Smooth muscle cell (in vitro differentiated cells): ENCODE results near the gene CTCFL. TPM values are rescaled to one million over a fixed set of nuclear protein-coding genes. Genes with fewer than 3 reads are reported as not detected.

ENCODE experiments used
- DNase-seq: peaks from one replicate; lab custom pipeline; 2025; ENCODE audit not compliant: unreplicated experiment; lab: John Stamatoyannopoulos, UW
- H2AFZ ChIP-seq: fragments of 200-600 bp; sonication (generic); 2 replicates; pipeline ENCODE4 v1.6.0; 2016; ENCODE audit warnings: antibody characterized with exemption, low read depth, mild to moderate bottlenecking
- H3F3A ChIP-seq: fragments of 200-600 bp; sonication (generic); 2 replicates; pipeline ENCODE4 v1.6.0; 2017; ENCODE audit warnings: antibody characterized with exemption, low read depth
- H3K27ac ChIP-seq: fragments of 200-600 bp; sonication (generic); 2 replicates; pipeline ENCODE4 v1.5.1; 2016; ENCODE audit warnings: low read depth, mild to moderate bottlenecking
- H3K27me3 ChIP-seq: fragments of 200-600 bp; sonication (generic); 2 replicates; pipeline ENCODE4 v1.6.1; 2016; ENCODE audit warnings: low read depth, mild to moderate bottlenecking
- H3K36me3 ChIP-seq: fragments of 200-600 bp; sonication (generic); 2 replicates; pipeline ENCODE4 v1.5.1; 2016; ENCODE audit warnings: low read depth
- H3K4me1 ChIP-seq: fragments of 200-600 bp; sonication (generic); 2 replicates; pipeline ENCODE4 v1.5.1; 2016; ENCODE audit warnings: low read depth
- H3K4me2 ChIP-seq: fragments of 200-600 bp; sonication (generic); 2 replicates; pipeline ENCODE4 v1.6.0; 2016; ENCODE audit warnings: mild to moderate bottlenecking
- H3K4me3 ChIP-seq: fragments of 200-600 bp; sonication (generic); 2 replicates; pipeline ENCODE4 v1.5.1; 2016; ENCODE audit warnings: mild to moderate bottlenecking
- H3K79me2 ChIP-seq: fragments of 200-600 bp; sonication (generic); 2 replicates; pipeline ENCODE4 v1.6.0; 2016; ENCODE audit warnings: low read depth, mild to moderate bottlenecking
- H3K9ac ChIP-seq: fragments of 200-600 bp; sonication (generic); 2 replicates; pipeline ENCODE4 v1.6.0; 2016; ENCODE audit warnings: low read depth
- H3K9me3 ChIP-seq: fragments of 200-600 bp; sonication (generic); replicated peaks from 2 replicates; pipeline ENCODE4 v1.5.1; 2016; ENCODE audit warnings: low read depth
- H4K20me1 ChIP-seq: fragments of 200-600 bp; sonication (generic); 2 replicates; pipeline ENCODE4 v1.6.0; 2016; ENCODE audit warnings: low read depth
- CTCF ChIP-seq: fragments of 200-600 bp; sonication (generic); IDR thresholded peaks from 2 replicates; pipeline ENCODE4 v1.5.1; 2017; ENCODE audit warnings: borderline replicate concordance, mild to moderate bottlenecking, antibody characterized with exemption; ENCODE audit not compliant: insufficient read depth, poor library complexity, severe bottlenecking
- WGBS: methylation state at CpG from one replicate; pipeline ENCODE4 v1.1.7; 2016; ENCODE audit warnings: low lambda C conversion rate; 5-methylcytosine and 5-hydroxymethylcytosine counted together
- polyA plus RNA-seq: library from polyadenylated mRNA; unstranded; fragments of >200 nt; fragmentation: Nextera tagmentation; extraction: Ambion mirVana; gene quantifications from 2 replicates; pipeline ENCODE4 v1.2.1, GENCODE V29; 2016
- total RNA-seq: library from RNA; depleted of rRNA; stranded (reverse); fragments of >200 nt; gene quantifications from 2 replicates; pipeline ENCODE4 v1.2.3, GENCODE V29; 2014

CTCFL gene
- total and polyA plus RNA-seq, 2 experiments from 2014 or later, result not detected

- no peak for DNase-seq
- no peak overlapping the region for H3K27ac ChIP-seq
- H3K36me3 ChIP-seq, result no peaks in the 10 kb centered on the region
Observed at GRCh38 chr20:57458400-57459160, 66.4 kb downstream of the CTCFL start.

GRCh38 chr20:57457243-57458095 is 67.5 kb downstream of the CTCFL start:
- Histone ChIP-seq H3K4me2 (no peak overlapping the region), H2AFZ (no peak overlapping the region), H3K27ac (no peak overlapping the region), H3K4me3 (no peak overlapping the region), H3K36me3 (no peaks in the 10 kb centered on the region), H3K79me2 (no peaks in the 10 kb centered on the region), H3K9ac (no peak overlapping the region), H3K27me3 (no peaks in the 10 kb centered on the region), H3K9me3 (no peaks in the 10 kb centered on the region), H3F3A (no peaks in the 10 kb centered on the region), H3K4me1 (no peaks in the 10 kb centered on the region), H4K20me1 (no peaks in the 10 kb centered on the region)
- WGBS, result 94% methylated on average over 21 of the region's 21 CpGs
- no peak for TF ChIP-seq CTCF
- DNase-seq, result no peak

More at GRCh38 chr20:57458400-57459160, 66.4 kb downstream of the CTCFL start:
- no peak overlapping the region for H3K4me2 ChIP-seq
- TF ChIP-seq CTCF, result no peak
- H3K9ac ChIP-seq, result no peak overlapping the region
- H3K79me2 ChIP-seq, result no peaks in the 10 kb centered on the region
- no peaks in the 10 kb centered on the region for H4K20me1 ChIP-seq
- no peaks in the 10 kb centered on the region for H3K9me3 ChIP-seq
- no peak overlapping the region for H2AFZ ChIP-seq
- 78% methylated on average over 7 of the region's 7 CpGs for WGBS
- no peak overlapping the region for H3K4me3 ChIP-seq
- no peaks in the 10 kb centered on the region for H3K4me1 ChIP-seq
- no peaks in the 10 kb centered on the region for H3F3A ChIP-seq
- no peaks in the 10 kb centered on the region for H3K27me3 ChIP-seq

DNA sequence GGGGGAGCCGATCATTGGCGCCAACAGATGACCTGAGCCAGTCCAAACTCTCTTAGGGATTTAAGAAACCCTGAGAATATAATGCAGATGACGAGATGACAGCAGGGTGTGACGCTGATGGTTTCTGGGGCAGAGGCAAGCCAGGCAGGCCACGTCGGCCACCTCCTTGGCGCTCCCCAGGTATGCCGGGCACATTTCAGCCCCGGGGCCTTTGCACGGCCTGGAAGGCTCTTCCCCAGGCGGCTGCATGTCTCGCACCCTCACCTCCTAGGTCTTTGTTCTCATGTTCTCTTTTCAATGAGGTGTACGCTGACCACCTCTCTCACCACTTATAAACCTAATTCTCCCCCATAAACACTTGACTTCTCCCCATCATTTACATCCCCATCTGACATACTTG is 68.8 kb downstream of the CTCFL start:
- H3K4me2 ChIP-seq, result no peak overlapping the region
- no peaks in the 10 kb centered on the region for H3K4me1 ChIP-seq
- H3K4me3 ChIP-seq, result no peak overlapping the region
- DNase-seq, result no peak
- H3K79me2 ChIP-seq, result no peaks in the 10 kb centered on the region
- 96% methylated on average over 13 of the region's 13 CpGs for WGBS
- H3K36me3 ChIP-seq, result no peaks in the 10 kb centered on the region
- no peak for TF ChIP-seq CTCF
- H3K27me3 ChIP-seq, result no peaks in the 10 kb centered on the region
- H3K9me3 ChIP-seq, result no peaks in the 10 kb centered on the region
- no peaks in the 10 kb centered on the region for H4K20me1 ChIP-seq
- no peak overlapping the region for H3K9ac ChIP-seq
- no peak overlapping the region for H2AFZ ChIP-seq
- H3F3A ChIP-seq, result no peaks in the 10 kb centered on the region
- no peak overlapping the region for H3K27ac ChIP-seq
